HCT116 (cell line): ENCODE data around the gene TEAD3. TPM values are rescaled to one million over a fixed set of nuclear protein-coding genes. Genes with fewer than 3 reads are reported as not detected.

ENCODE experiments used
- ATAC-seq: fragments of 200-7000 bp; cut with Tn5 transposase; 2 replicates; pipeline ENCODE4 v1.9.1; 2020; ENCODE audit warnings: mild to moderate bottlenecking, moderate library complexity
- BruUV-seq: library from RNA; stranded (reverse); fragments of 400-500 nt; replicated peaks from 2 replicates; lab custom pipeline; 2021; lab: Mats Ljungman, UMichigan
- CTCF ChIA-PET: fragments of 300-600 bp; sonication (Branson Sonifier 250); formaldehyde crosslinking; loops from one replicate; lab custom pipeline; 2021; ENCODE audit warnings: antibody characterized with exemption; lab: Charles Lee
- POLR2A ChIA-PET: fragments of 300-600, 350-600 bp; sonication (Branson Sonifier 250); formaldehyde crosslinking; loops from one replicate; lab custom pipeline; 2021; ENCODE audit warnings: antibody characterized with exemption; lab: Charles Lee
- RAD21 ChIA-PET, 2 experiments: fragments of 300-600 bp; sonication (Branson Sonifier 250); formaldehyde crosslinking; loops; one replicate each; lab custom pipeline; 2023; ENCODE audit warnings: low total read pairs in 2 of 2; ENCODE audit not compliant: uncharacterized antibody in 2 of 2, unreplicated experiment in 2 of 2, low non-redundant PET in 1 of 2; lab: Charles Lee
- DNase-seq: peaks from one replicate; pipeline ENCODE4 v3.0.0-alpha.2; 2010; ENCODE audit warnings: low read depth, low spot score
- H2AFZ ChIP-seq: fragments of 200-600 bp; shearing (Covaris generic), sonication (generic); 2 replicates; pipeline ENCODE4 v1.6.1; 2017; ENCODE audit warnings: low read depth, mixed run types, mixed read lengths, antibody characterized with exemption, low read length; ENCODE audit not compliant: poor library complexity, severe bottlenecking
- H3K27ac ChIP-seq: 2 replicates; pipeline ENCODE4 v1.5.1; 2012; ENCODE audit warnings: low read depth, low read length
- H3K27me3 ChIP-seq: fragments of 200-600 bp; sonication (generic); 2 replicates; pipeline ENCODE4 v1.6.1; 2016; ENCODE audit warnings: mixed run types, low read length, mixed read lengths; ENCODE audit not compliant: insufficient read depth
- H3K36me3 ChIP-seq, 2 experiments: fragments of 200-500 bp in 1 of 2; fragments of 200-600 bp in 1 of 2; sonication (Bioruptor generic) in 1 of 2; sonication (generic) in 1 of 2; 2 replicates each; pipeline versions ENCODE4 v1.5.1 to v1.6.1; 2014 to 2016; ENCODE audit warnings: low read length in 2 of 2, inconsistent platforms in 1 of 2, mixed read lengths in 1 of 2, mixed run types in 1 of 2; ENCODE audit not compliant: insufficient read depth in 2 of 2, control insufficient read depth in 1 of 2
- H3K4me1 ChIP-seq, 2 experiments: fragments of 200-600 bp in 1 of 2; sonication (generic) in 1 of 2; 2 replicates each; pipeline versions ENCODE4 v1.5.1 to v1.6.1; 2012 to 2017; ENCODE audit warnings: low read length in 2 of 2, inconsistent platforms in 1 of 2, mild to moderate bottlenecking in 1 of 2, mixed read lengths in 1 of 2, mixed run types in 1 of 2, moderate library complexity in 1 of 2; ENCODE audit not compliant: insufficient read depth in 2 of 2, control insufficient read depth in 1 of 2
- H3K4me2 ChIP-seq: fragments of 200-600 bp; sonication (generic); 2 replicates; pipeline ENCODE4 v1.6.1; 2017; ENCODE audit warnings: mixed run types, low read length, mixed read lengths
- H3K4me3 ChIP-seq, 2 experiments: fragments of 200-600 bp in 1 of 2; sonication (generic) in 1 of 2; replicated peaks in 1 of 2; 2 replicates each; pipeline ENCODE4 v1.5.1; 2011 to 2016; ENCODE audit warnings: low read length in 2 of 2, control low read depth in 1 of 2, low read depth in 1 of 2, mild to moderate bottlenecking in 1 of 2, mixed read lengths in 1 of 2, mixed run types in 1 of 2
- H3K79me2 ChIP-seq: fragments of 200-600 bp; sonication (generic); 2 replicates; pipeline ENCODE4 v1.6.1; 2017; ENCODE audit warnings: mild to moderate bottlenecking, mixed run types, low read length, moderate library complexity, mixed read lengths; ENCODE audit not compliant: insufficient read depth
- H3K9ac ChIP-seq: fragments of 200-600 bp; sonication (generic); 2 replicates; pipeline ENCODE4 v1.6.1; 2016; ENCODE audit warnings: low read length, mixed read lengths
- H3K9me2 ChIP-seq: fragments of 200-600 bp; sonication (generic), shearing (Covaris generic); 2 replicates; pipeline ENCODE4 v1.6.1; 2017; ENCODE audit warnings: mixed run types, mild to moderate bottlenecking, moderate library complexity; ENCODE audit not compliant: insufficient read depth
- H3K9me3 ChIP-seq, 2 experiments: fragments of 200-500 bp in 1 of 2; fragments of 200-600 bp in 1 of 2; sonication (Bioruptor generic) in 1 of 2; sonication (generic) in 1 of 2; 2 replicates each; pipeline ENCODE4 v1.6.1; 2014 to 2017; ENCODE audit warnings: low read length in 2 of 2, mixed read lengths in 2 of 2, inconsistent platforms in 1 of 2, low read depth in 1 of 2, mild to moderate bottlenecking in 1 of 2, mixed run types in 1 of 2, moderate library complexity in 1 of 2; ENCODE audit not compliant: control insufficient read depth in 1 of 2, insufficient read depth in 1 of 2
- H4K20me1 ChIP-seq: fragments of 200-600 bp; sonication (generic), shearing (Covaris generic); 2 replicates; pipeline ENCODE4 v1.6.1; 2017; ENCODE audit warnings: mixed run types, mild to moderate bottlenecking, moderate library complexity; ENCODE audit not compliant: insufficient read depth
- CTCF ChIP-seq, 3 experiments: fragments of 200-600 bp in 1 of 3; sonication (generic) in 1 of 3; IDR thresholded peaks in 2 of 3; conservative IDR thresholded peaks in 1 of 3; 2 replicates each; pipeline ENCODE4 v1.5.1; 2012 to 2017; ENCODE audit warnings: low read depth in 2 of 3, low read length in 2 of 3, antibody characterized with exemption in 1 of 3, borderline replicate concordance in 1 of 3, control low read depth in 1 of 3, mild to moderate bottlenecking in 1 of 3, mixed read lengths in 1 of 3, mixed run types in 1 of 3, moderate library complexity in 1 of 3; ENCODE audit not compliant: insufficient read depth in 1 of 3
- ELF1 ChIP-seq: IDR thresholded peaks from 2 replicates; pipeline ENCODE4 v1.6.1; 2012; ENCODE audit warnings: low read depth, borderline replicate concordance
- EZH2phosphoT487 ChIP-seq: fragments of 200-600 bp; IDR thresholded peaks from 2 replicates; pipeline ENCODE4 v1.6.1; 2018; ENCODE audit warnings: antibody characterized with exemption, borderline replicate concordance
- JUND ChIP-seq: IDR thresholded peaks from 2 replicates; pipeline ENCODE4 v1.6.1; 2012
- intact Hi-C: fragments of 100-400 bp; cut with micrococcal nuclease; formaldehyde crosslinking; loops from 2 replicates; pipeline ENCODE4 v1.10.0; 2022
- total RNA-seq: library from RNA; stranded (reverse); gene quantifications from one replicate; pipeline ENCODE4 v1.2.1, GENCODE V29; 2021; ENCODE audit not compliant: unreplicated experiment
- TF ChIP-seq, protein P1 (sequence below): IDR thresholded peaks from 2 replicates; pipeline ENCODE4 v1.6.1; 2012

TEAD3 gene
- total RNA-seq, 1 experiment from 2014 or later = 21.8 TPM

GRCh38 chr6:35512006-35512405 lies 15.1 kb upstream of the TEAD3 start:
- H2AFZ ChIP-seq = no peak overlapping the region
- ATAC-seq = no peak
- DNase-seq = no peak
- no peaks in the 10 kb centered on the region for H4K20me1 ChIP-seq
- ChIA-PET POLR2A (no interaction called here), RAD21 (no interaction called here), CTCF (no interaction called here)
- H3K79me2 ChIP-seq = no peaks in the 10 kb centered on the region
- no peak overlapping the region for H3K4me2 ChIP-seq
- H3K36me3 ChIP-seq = no peaks in the 10 kb centered on the region
- no TSS peak for BruUV-seq
- no peaks in the 10 kb centered on the region for H3K27me3 ChIP-seq
- H3K27ac ChIP-seq = no peak overlapping the region
- H3K9ac ChIP-seq = no peak overlapping the region
- intact Hi-C loops = no loop called here
- no peaks in the 10 kb centered on the region for H3K4me1 ChIP-seq
- H3K4me3 ChIP-seq = no peak overlapping the region
- no peaks in the 10 kb centered on the region for H3K9me2 ChIP-seq
- no peaks in the 10 kb centered on the region for H3K9me3 ChIP-seq
- TF ChIP-seq ELF1 = no peak
- TF ChIP-seq, protein P1, sequence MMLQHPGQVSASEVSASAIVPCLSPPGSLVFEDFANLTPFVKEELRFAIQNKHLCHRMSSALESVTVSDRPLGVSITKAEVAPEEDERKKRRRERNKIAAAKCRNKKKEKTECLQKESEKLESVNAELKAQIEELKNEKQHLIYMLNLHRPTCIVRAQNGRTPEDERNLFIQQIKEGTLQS = no peak
- no peak for TF ChIP-seq CTCF (IDR thresholded peaks at IDR 0.05 in 2 of 3, conservative IDR thresholded peaks at IDR 0.05 in 1 of 3; ENCODE audit: borderline replicate concordance in 1 of 3, insufficient read depth in 1 of 3, low read depth in 2 of 3, low read length in 2 of 3)

DNA sequence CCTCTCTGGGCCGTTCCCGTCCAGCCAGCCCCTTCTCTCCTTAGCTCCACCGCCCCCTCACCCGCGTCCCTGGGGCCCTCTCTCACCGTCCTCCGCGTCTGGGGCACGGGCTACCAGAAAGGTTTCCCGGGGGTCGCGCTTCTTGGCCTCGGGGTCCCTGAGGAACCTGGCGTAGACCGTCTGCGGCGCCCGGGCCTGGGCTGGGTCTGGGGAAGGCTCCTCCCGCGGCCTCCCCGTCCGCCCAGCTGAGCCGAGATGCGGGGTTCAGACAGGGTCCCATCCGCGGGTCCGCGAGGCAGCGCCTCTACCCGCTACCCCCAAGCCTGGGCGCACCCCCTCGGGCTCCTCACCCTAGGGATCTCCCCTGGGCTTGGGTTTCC lies 14.7 kb upstream of the TEAD3 start:
- Histone ChIP-seq H3K79me2 (no peaks in the 10 kb centered on the region), H3K4me3 (no peak overlapping the region), H3K27ac (no peak overlapping the region), H3K27me3 (no peaks in the 10 kb centered on the region), H4K20me1 (no peaks in the 10 kb centered on the region), H3K9me3 (no peaks in the 10 kb centered on the region), H3K4me1 (no peaks in the 10 kb centered on the region), H3K36me3 (no peaks in the 10 kb centered on the region), H2AFZ (no peak overlapping the region), H3K9ac (no peak overlapping the region), H3K4me2 (no peak overlapping the region), H3K9me2 (no peaks in the 10 kb centered on the region)
- intact Hi-C loops = no loop called here
- RAD21 ChIA-PET = no interaction called here
- CTCF ChIA-PET = no interaction called here
- ATAC-seq (no peak), DNase-seq (no peak)
- POLR2A ChIA-PET = no interaction called here
- TF ChIP-seq EZH2phosphoT487 = no peak
- no peak for TF ChIP-seq CTCF (IDR thresholded peaks at IDR 0.05 in 2 of 3, conservative IDR thresholded peaks at IDR 0.05 in 1 of 3; ENCODE audit: borderline replicate concordance in 1 of 3, insufficient read depth in 1 of 3, low read depth in 2 of 3, low read length in 2 of 3)
- TF ChIP-seq JUND = no peak
- BruUV-seq = no TSS peak
